GM21723 (cell line): ENCODE results near the gene DOCK8.

ENCODE experiments used
- ATAC-seq: cut with Tn5 transposase; IDR thresholded peaks from one replicate; pipeline ENCODE4 v1.9.1; 2021; ENCODE audit warnings: mild to moderate bottlenecking, moderate library complexity; ENCODE audit not compliant: unreplicated experiment

Gene DOCK8

GRCh38 chr9:354453-354852, 139.8 kb downstream of the DOCK8 start:
- ATAC-seq: no peak

- ATAC-seq: no peak
These were observed 142.9 kb downstream of the DOCK8 start for GRCh38 chr9:357560-357959.

- no peak for ATAC-seq
These were observed 148.1 kb downstream of the DOCK8 start for GRCh38 chr9:362561-363273.

- no peak for ATAC-seq
These were observed 148.6 kb downstream of the DOCK8 start for GRCh38 chr9:363274-363612.

- ATAC-seq: no peak
These were observed 150.8 kb downstream of the DOCK8 start for GRCh38 chr9:365436-365835.

- no peak for ATAC-seq
These were observed 152.0 kb downstream of the DOCK8 start for GRCh38 chr9:366620-367019.

- ATAC-seq: no peak
These were observed 155.4 kb downstream of the DOCK8 start for GRCh38 chr9:370086-370485.

GRCh38 chr9:371349-371748, 156.7 kb downstream of the DOCK8 start:
- no peak for ATAC-seq

GRCh38 chr9:372128-372527, 157.5 kb downstream of the DOCK8 start:
- ATAC-seq: no peak

GRCh38 chr9:373759-374206, 159.1 kb downstream of the DOCK8 start:
- ATAC-seq: no peak

- ATAC-seq: no peak
These were observed 160.1 kb downstream of the DOCK8 start for GRCh38 chr9:374736-375135.

GRCh38 chr9:376115-376514, 161.4 kb downstream of the DOCK8 start:
- ATAC-seq: no peak

- no peak for ATAC-seq
These were observed 163.6 kb downstream of the DOCK8 start for GRCh38 chr9:378263-378662.

- no peak for ATAC-seq
These were observed 167.7 kb downstream of the DOCK8 start for GRCh38 chr9:382383-382782.

- no peak for ATAC-seq
These were observed 171.2 kb downstream of the DOCK8 start for GRCh38 chr9:385818-386398.

GRCh38 chr9:389159-389558, 174.5 kb downstream of the DOCK8 start:
- ATAC-seq: no peak

GRCh38 chr9:389758-390157, 175.1 kb downstream of the DOCK8 start:
- no peak for ATAC-seq

- ATAC-seq: no peak
These were observed 177.6 kb downstream of the DOCK8 start for GRCh38 chr9:392077-392804.

GRCh38 chr9:394347-395052, 179.8 kb downstream of the DOCK8 start:
- ATAC-seq: no peak

GRCh38 chr9:396396-396795, 181.7 kb downstream of the DOCK8 start:
- ATAC-seq: no peak

- no peak for ATAC-seq
These were observed 183.4 kb downstream of the DOCK8 start for GRCh38 chr9:398085-398484.

- no peak for ATAC-seq
These were observed 186.6 kb downstream of the DOCK8 start for GRCh38 chr9:401223-401622.
